ENCODE results near the gene JMJD8.
A peak's percentile ranks its signal among the peaks of the same experiment; 100 is the strongest.

Gene JMJD8

GRCh38 chr16:680967-681745, 3.0 kb downstream of the JMJD8 start:
- H3K36me3 ChIP-seq (ENCODE audit: control insufficient read depth, insufficient read depth, low read length) = peaks cover 32% of the 10 kb centered on the region
- H3K9ac ChIP-seq (ENCODE audit: low read depth, low read length) = peak overlapping the region; percentile 83
- peaks cover 3% of the 10 kb centered on the region for H3K4me1 ChIP-seq (ENCODE audit: control insufficient read depth, insufficient read depth, low read length)
- H3K4me3 ChIP-seq (ENCODE audit: low read depth, low read length) = peak overlapping the region; percentile 69
- no peaks in the 10 kb centered on the region for H3K9me3 ChIP-seq (ENCODE audit: control insufficient read depth, insufficient read depth, low read length)
- H3K27me3 ChIP-seq (ENCODE audit: control insufficient read depth, insufficient read depth, low read length) = no peaks in the 10 kb centered on the region

- peak overlapping the region; percentile 83 for H3K9ac ChIP-seq (ENCODE audit: low read depth, low read length)
- no peaks in the 10 kb centered on the region for H3K27me3 ChIP-seq (ENCODE audit: control insufficient read depth, insufficient read depth, low read length)
- no peaks in the 10 kb centered on the region for H3K9me3 ChIP-seq (ENCODE audit: control insufficient read depth, insufficient read depth, low read length)
- H3K4me1 ChIP-seq (ENCODE audit: control insufficient read depth, insufficient read depth, low read length) = peaks cover 3% of the 10 kb centered on the region
- peak overlapping the region; percentile 69 for H3K4me3 ChIP-seq (ENCODE audit: low read depth, low read length)
- peaks cover 29% of the 10 kb centered on the region for H3K36me3 ChIP-seq (ENCODE audit: control insufficient read depth, insufficient read depth, low read length)
Measured at GRCh38 chr16:680625-680945, 3.5 kb downstream of the JMJD8 start.

- Histone ChIP-seq H3K9me3 (ENCODE audit: control insufficient read depth, insufficient read depth, low read length) (no peaks in the 10 kb centered on the region), H3K27me3 (ENCODE audit: control insufficient read depth, insufficient read depth, low read length) (no peaks in the 10 kb centered on the region), H3K4me3 (ENCODE audit: low read depth, low read length) (peak within 1 kb of the TSS; percentile 73), H3K36me3 (ENCODE audit: control insufficient read depth, insufficient read depth, low read length) (peaks cover 23% of the 10 kb centered on the region), H3K9ac (ENCODE audit: low read depth, low read length) (peak within 1 kb of the TSS; percentile 83), H3K4me1 (ENCODE audit: control insufficient read depth, insufficient read depth, low read length) (peaks cover 3% of the 10 kb centered on the region)
Measured at GRCh38 chr16:679814-680624, 4.1 kb downstream of the JMJD8 start, which contains the start of gene STUB1. Gene STUB1 (plus strand): TSS chr16:680410. CDS start chr16:680526, 116 bp downstream.

GRCh38 chr16:678858-679813, 5.0 kb downstream of the JMJD8 start:
- Histone ChIP-seq H3K9me3 (ENCODE audit: control insufficient read depth, insufficient read depth, low read length) (no peaks in the 10 kb centered on the region), H3K9ac (ENCODE audit: low read depth, low read length) (no peak overlapping the region), H3K36me3 (ENCODE audit: control insufficient read depth, insufficient read depth, low read length) (peaks cover 26% of the 10 kb centered on the region), H3K4me1 (ENCODE audit: control insufficient read depth, insufficient read depth, low read length) (peaks cover 3% of the 10 kb centered on the region), H3K27me3 (ENCODE audit: control insufficient read depth, insufficient read depth, low read length) (no peaks in the 10 kb centered on the region), H3K4me3 (ENCODE audit: low read depth, low read length) (peak overlapping the region; percentile 73)

GRCh38 chr16:678209-678857, 5.8 kb downstream of the JMJD8 start:
- Histone ChIP-seq H3K4me3 (ENCODE audit: low read depth, low read length) (no peak overlapping the region), H3K9me3 (ENCODE audit: control insufficient read depth, insufficient read depth, low read length) (no peaks in the 10 kb centered on the region), H3K9ac (ENCODE audit: low read depth, low read length) (no peak overlapping the region), H3K4me1 (ENCODE audit: control insufficient read depth, insufficient read depth, low read length) (peaks cover 3% of the 10 kb centered on the region), H3K36me3 (ENCODE audit: control insufficient read depth, insufficient read depth, low read length) (peaks cover 31% of the 10 kb centered on the region), H3K27me3 (ENCODE audit: control insufficient read depth, insufficient read depth, low read length) (no peaks in the 10 kb centered on the region)

- Histone ChIP-seq H3K27me3 (ENCODE audit: control insufficient read depth, insufficient read depth, low read length) (no peaks in the 10 kb centered on the region), H3K4me3 (ENCODE audit: low read depth, low read length) (peak overlapping the region; percentile 24)
Measured at GRCh38 chr16:677316-678190, 6.6 kb downstream of the JMJD8 start.

GRCh38 chr16:676913-677312, 7.2 kb downstream of the JMJD8 start:
- H3K4me1 ChIP-seq (ENCODE audit: control insufficient read depth, insufficient read depth, low read length) = no peaks in the 10 kb centered on the region
- H3K36me3 ChIP-seq (ENCODE audit: control insufficient read depth, insufficient read depth, low read length) = peaks cover 31% of the 10 kb centered on the region
- H3K27me3 ChIP-seq (ENCODE audit: control insufficient read depth, insufficient read depth, low read length) = no peaks in the 10 kb centered on the region
- no peaks in the 10 kb centered on the region for H3K9me3 ChIP-seq (ENCODE audit: control insufficient read depth, insufficient read depth, low read length)
- no peak overlapping the region for H3K9ac ChIP-seq (ENCODE audit: low read depth, low read length)
- peak overlapping the region; percentile 24 for H3K4me3 ChIP-seq (ENCODE audit: low read depth, low read length)

More at GRCh38 chr16:677316-678190, 6.6 kb downstream of the JMJD8 start:
- Histone ChIP-seq H3K9ac (ENCODE audit: low read depth, low read length) (no peak overlapping the region), H3K4me1 (ENCODE audit: control insufficient read depth, insufficient read depth, low read length) (no peaks in the 10 kb centered on the region), H3K9me3 (ENCODE audit: control insufficient read depth, insufficient read depth, low read length) (no peaks in the 10 kb centered on the region), H3K36me3 (ENCODE audit: control insufficient read depth, insufficient read depth, low read length) (peaks cover 31% of the 10 kb centered on the region)

- H3K4me1 ChIP-seq (ENCODE audit: control insufficient read depth, insufficient read depth, low read length) = no peaks in the 10 kb centered on the region
- no peaks in the 10 kb centered on the region for H3K9me3 ChIP-seq (ENCODE audit: control insufficient read depth, insufficient read depth, low read length)
- H3K27me3 ChIP-seq (ENCODE audit: control insufficient read depth, insufficient read depth, low read length) = no peaks in the 10 kb centered on the region
- peaks cover 30% of the 10 kb centered on the region for H3K36me3 ChIP-seq (ENCODE audit: control insufficient read depth, insufficient read depth, low read length)
- no peak overlapping the region for H3K9ac ChIP-seq (ENCODE audit: low read depth, low read length)
- H3K4me3 ChIP-seq (ENCODE audit: low read depth, low read length) = peak overlapping the region; percentile 24
Measured at GRCh38 chr16:676565-676902, 7.6 kb downstream of the JMJD8 start.

GRCh38 chr16:675884-676564, 8.1 kb downstream of the JMJD8 start:
- Histone ChIP-seq H3K4me3 (ENCODE audit: low read depth, low read length) (peak overlapping the region; percentile 65), H3K9me3 (ENCODE audit: control insufficient read depth, insufficient read depth, low read length) (no peaks in the 10 kb centered on the region), H3K4me1 (ENCODE audit: control insufficient read depth, insufficient read depth, low read length) (no peaks in the 10 kb centered on the region), H3K27me3 (ENCODE audit: control insufficient read depth, insufficient read depth, low read length) (no peaks in the 10 kb centered on the region), H3K9ac (ENCODE audit: low read depth, low read length) (no peak overlapping the region), H3K36me3 (ENCODE audit: control insufficient read depth, insufficient read depth, low read length) (peaks cover 33% of the 10 kb centered on the region)
